ENCODE data around the gene TOM1L2. TPM values are rescaled to one million over a fixed set of nuclear protein-coding genes. Genes with fewer than 3 reads are reported as not detected.
A peak's percentile ranks its signal among the peaks of the same experiment; 100 is the strongest.

TOM1L2 gene
- total RNA-seq, 1 donor from 2014 or later: 16.3 TPM

- no peak overlapping the region for H3K4me3 ChIP-seq (ENCODE audit: low read depth, low read length)
- H3K27me3 ChIP-seq (ENCODE audit: control insufficient read depth, insufficient read depth, low read length): no peaks in the 10 kb centered on the region
- DNase-seq (ENCODE audit: low read depth): no peak
- TF ChIP-seq CTCF (IDR thresholded peaks at IDR 0.05; ENCODE audit: insufficient read depth, low read length, poor library complexity, severe bottlenecking): no peak
- H3K36me3 ChIP-seq (ENCODE audit: control insufficient read depth, insufficient read depth, low read length): no peaks in the 10 kb centered on the region
Observed at GRCh38 chr17:17852930-17853329, 119.3 kb downstream of the TOM1L2 start.

GRCh38 chr17:17851103-17852002, 120.8 kb downstream of the TOM1L2 start:
- Histone ChIP-seq H3K4me3 (ENCODE audit: low read depth, low read length) (no peak overlapping the region), H3K27me3 (ENCODE audit: control insufficient read depth, insufficient read depth, low read length) (no peaks in the 10 kb centered on the region), H3K36me3 (ENCODE audit: control insufficient read depth, insufficient read depth, low read length) (no peaks in the 10 kb centered on the region)
- TF ChIP-seq CTCF (IDR thresholded peaks at IDR 0.05; ENCODE audit: insufficient read depth, low read length, poor library complexity, severe bottlenecking): no peak
- DNase-seq (ENCODE audit: low read depth): no peak

- DNase-seq (ENCODE audit: low read depth): no peak
- TF ChIP-seq CTCF (IDR thresholded peaks at IDR 0.05; ENCODE audit: insufficient read depth, low read length, poor library complexity, severe bottlenecking): peak; percentile 42
- Histone ChIP-seq H3K4me3 (ENCODE audit: low read depth, low read length) (no peak overlapping the region), H3K36me3 (ENCODE audit: control insufficient read depth, insufficient read depth, low read length) (no peaks in the 10 kb centered on the region), H3K27me3 (ENCODE audit: control insufficient read depth, insufficient read depth, low read length) (no peaks in the 10 kb centered on the region)
Observed at GRCh38 chr17:17849845-17850373, 122.3 kb downstream of the TOM1L2 start.

- no peaks in the 10 kb centered on the region for H3K27me3 ChIP-seq (ENCODE audit: control insufficient read depth, insufficient read depth, low read length)
- H3K4me3 ChIP-seq (ENCODE audit: low read depth, low read length): no peak overlapping the region
- H3K36me3 ChIP-seq (ENCODE audit: control insufficient read depth, insufficient read depth, low read length): no peaks in the 10 kb centered on the region
- no peak for TF ChIP-seq CTCF (IDR thresholded peaks at IDR 0.05; ENCODE audit: insufficient read depth, low read length, poor library complexity, severe bottlenecking)
- no peak for DNase-seq (ENCODE audit: low read depth)
Observed at GRCh38 chr17:17849147-17849820, 122.9 kb downstream of the TOM1L2 start.

- DNase-seq (ENCODE audit: low read depth): no peak
- H3K36me3 ChIP-seq (ENCODE audit: control insufficient read depth, insufficient read depth, low read length): no peaks in the 10 kb centered on the region
- no peak for TF ChIP-seq CTCF (IDR thresholded peaks at IDR 0.05; ENCODE audit: insufficient read depth, low read length, poor library complexity, severe bottlenecking)
- H3K4me3 ChIP-seq (ENCODE audit: low read depth, low read length): no peak overlapping the region
- no peaks in the 10 kb centered on the region for H3K27me3 ChIP-seq (ENCODE audit: control insufficient read depth, insufficient read depth, low read length)
Observed at GRCh38 chr17:17848311-17849082, 123.7 kb downstream of the TOM1L2 start.

All from kidney epithelial cell (primary cell).